GM13977 (cell line): ENCODE data around the gene DOC2B.
"Not testable (repeated sequence)": the region's sequence is repeated elsewhere in the genome, so short reads cannot be mapped to it uniquely, and the experiment has no call there.

Experiments
- DNase-seq: peaks from one replicate; pipeline ENCODE4 v3.0.0; 2012; ENCODE audit warnings: low spot score
- in situ Hi-C: fragments of 300-500 bp; cut with MboI; formaldehyde crosslinking; loops from one replicate; pipeline ENCODE4 v1.12.0; 2022; ENCODE audit warnings: low sequenced_read_pairs, low pct_unique_long_range_greater_than_20kb, mixed read lengths, inconsistent platforms; ENCODE audit not compliant: unreplicated experiment
- TF ChIP-seq, protein P1 (sequence below): IDR thresholded peaks from 2 replicates; pipeline ENCODE4 v1.5.1; 2012; ENCODE audit warnings: mild to moderate bottlenecking, control low read depth; ENCODE audit not compliant: insufficient read depth; ENCODE audit errors: extremely low read depth, missing control alignments

Gene DOC2B

DNA sequence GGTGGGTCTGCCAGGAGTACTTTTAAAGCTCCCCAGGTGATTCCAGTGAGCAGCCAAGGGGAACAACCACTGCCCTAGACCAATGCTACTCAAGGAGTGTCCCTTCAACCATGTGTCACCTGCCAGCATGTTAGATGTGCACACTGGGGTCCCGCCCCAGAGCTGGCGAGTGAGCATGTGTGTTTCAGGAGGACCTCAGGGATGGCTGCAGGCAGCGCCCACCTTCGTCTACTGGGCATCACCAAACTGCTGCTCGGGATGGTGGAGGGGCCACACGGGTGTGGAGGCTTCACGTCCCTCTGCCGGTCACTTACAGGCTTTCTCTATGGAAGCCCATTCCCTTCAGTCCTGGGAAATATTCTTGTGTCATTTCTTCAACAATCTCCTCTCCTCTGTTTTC, 29.0 kb upstream of the DOC2B start:
- DNase-seq: no peak
- TF ChIP-seq, protein P1, sequence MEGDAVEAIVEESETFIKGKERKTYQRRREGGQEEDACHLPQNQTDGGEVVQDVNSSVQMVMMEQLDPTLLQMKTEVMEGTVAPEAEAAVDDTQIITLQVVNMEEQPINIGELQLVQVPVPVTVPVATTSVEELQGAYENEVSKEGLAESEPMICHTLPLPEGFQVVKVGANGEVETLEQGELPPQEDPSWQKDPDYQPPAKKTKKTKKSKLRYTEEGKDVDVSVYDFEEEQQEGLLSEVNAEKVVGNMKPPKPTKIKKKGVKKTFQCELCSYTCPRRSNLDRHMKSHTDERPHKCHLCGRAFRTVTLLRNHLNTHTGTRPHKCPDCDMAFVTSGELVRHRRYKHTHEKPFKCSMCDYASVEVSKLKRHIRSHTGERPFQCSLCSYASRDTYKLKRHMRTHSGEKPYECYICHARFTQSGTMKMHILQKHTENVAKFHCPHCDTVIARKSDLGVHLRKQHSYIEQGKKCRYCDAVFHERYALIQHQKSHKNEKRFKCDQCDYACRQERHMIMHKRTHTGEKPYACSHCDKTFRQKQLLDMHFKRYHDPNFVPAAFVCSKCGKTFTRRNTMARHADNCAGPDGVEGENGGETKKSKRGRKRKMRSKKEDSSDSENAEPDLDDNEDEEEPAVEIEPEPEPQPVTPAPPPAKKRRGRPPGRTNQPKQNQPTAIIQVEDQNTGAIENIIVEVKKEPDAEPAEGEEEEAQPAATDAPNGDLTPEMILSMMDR: no peak
- in situ Hi-C loops: no loop called here

GRCh38 chr17:208429-208828, 27.0 kb upstream of the DOC2B start:
- TF ChIP-seq, protein P1: no peak
- DNase-seq: no peak
- in situ Hi-C loops: no loop called here

- in situ Hi-C loops: no loop called here
- no peak for DNase-seq
- TF ChIP-seq, protein P1: no peak
Measured at GRCh38 chr17:207775-208174, 26.3 kb upstream of the DOC2B start.

DNA sequence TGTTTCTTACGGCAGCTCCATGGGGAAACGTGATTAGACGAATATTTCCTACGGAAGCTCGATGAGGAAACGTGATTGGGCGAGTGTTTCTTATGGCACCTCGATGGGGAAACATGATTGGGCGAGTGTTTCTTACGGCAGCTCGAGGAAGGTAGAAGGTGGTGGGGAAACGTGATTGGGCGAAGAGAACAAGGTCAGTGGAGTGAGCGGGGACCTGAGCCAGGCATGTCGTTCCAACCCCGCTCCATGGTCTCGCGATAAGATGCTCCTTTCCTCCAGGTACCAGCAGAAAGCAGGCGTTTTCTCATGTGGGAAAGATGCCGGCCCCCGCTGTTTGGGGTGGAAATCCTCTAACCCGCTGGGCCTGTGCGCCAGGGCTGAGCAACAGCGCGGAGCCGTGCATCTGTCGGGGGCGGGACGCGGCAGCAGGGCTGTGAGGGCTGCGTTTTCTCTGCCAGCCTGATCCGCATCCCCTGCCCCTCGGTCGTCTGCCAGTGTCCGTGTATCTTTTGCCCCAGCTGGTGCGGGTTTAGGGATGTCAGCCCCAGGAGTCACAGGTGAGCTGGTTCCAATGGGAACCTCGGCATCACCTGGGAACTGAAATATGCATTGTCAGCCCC, 25.6 kb upstream of the DOC2B start:
- in situ Hi-C loops: no loop called here
- DNase-seq: no peak
- TF ChIP-seq, protein P1: no peak

GRCh38 chr17:206484-206883, 25.0 kb upstream of the DOC2B start:
- DNase-seq, in situ Hi-C loops: not testable (repeated sequence)

- DNase-seq: no peak
- TF ChIP-seq, protein P1: no peak
- in situ Hi-C loops: no loop called here
Measured at GRCh38 chr17:205817-206216, 24.4 kb upstream of the DOC2B start.

DNA sequence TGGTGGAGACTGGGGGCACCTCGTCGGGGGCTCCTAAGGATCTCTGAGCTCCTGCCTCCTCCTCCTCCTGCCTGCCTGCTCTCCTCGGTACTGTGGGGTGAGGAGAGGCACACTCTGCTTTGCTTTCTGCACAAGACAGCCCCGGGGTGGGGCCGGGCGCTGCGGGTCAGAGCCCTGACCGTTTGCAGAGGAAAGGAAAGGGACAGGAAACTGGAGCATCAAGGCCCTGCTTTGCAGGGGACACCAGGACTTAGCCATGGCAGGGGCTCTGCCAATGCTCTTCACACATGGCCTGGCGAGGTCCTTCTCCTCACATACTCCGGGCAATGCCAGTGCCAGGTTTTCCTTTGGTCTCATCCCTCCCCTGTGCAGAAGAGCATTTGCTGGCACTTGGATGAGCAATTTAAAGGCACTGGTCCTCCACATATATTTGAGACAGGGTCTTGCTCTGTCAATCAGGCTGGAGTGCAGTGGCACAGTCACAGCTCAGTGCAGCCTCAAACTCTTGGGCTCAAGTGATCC, 23.8 kb upstream of the DOC2B start:
- in situ Hi-C loops: no loop called here

More for the DNA sequence above, 23.8 kb upstream of the DOC2B start:
- TF ChIP-seq, protein P1: no peak
- no peak for DNase-seq
